DOHH2 (cell line): ENCODE measurements around the gene CES4A.

ENCODE experiments used
- H3F3A ChIP-seq: fragments of 200-600 bp; sonication (generic), shearing (Covaris generic); 2 replicates; pipeline ENCODE4 v1.6.0; 2016; ENCODE audit warnings: antibody characterized with exemption, mild to moderate bottlenecking; ENCODE audit not compliant: control insufficient read depth, insufficient read depth
- H3K27ac ChIP-seq: fragments of 200-600 bp; sonication (generic); 2 replicates; pipeline ENCODE4 v1.5.1; 2014; ENCODE audit warnings: low read depth, mild to moderate bottlenecking, low read length, moderate library complexity
- H3K27me3 ChIP-seq: fragments of 200-600 bp; sonication (generic); 2 replicates; pipeline ENCODE4 v1.6.1; 2014; ENCODE audit warnings: mild to moderate bottlenecking, low read length, mixed read lengths; ENCODE audit not compliant: control insufficient read depth
- H3K36me3 ChIP-seq: fragments of 200-600 bp; sonication (generic); 2 replicates; pipeline ENCODE4 v1.6.1; 2014; ENCODE audit warnings: mild to moderate bottlenecking, low read length, moderate library complexity, mixed read lengths; ENCODE audit not compliant: control insufficient read depth
- H3K4me1 ChIP-seq: fragments of 200-600 bp; sonication (generic); 2 replicates; pipeline ENCODE4 v1.6.1; 2014; ENCODE audit warnings: mild to moderate bottlenecking, low read length, mixed read lengths; ENCODE audit not compliant: control insufficient read depth
- H3K4me2 ChIP-seq: fragments of 200-600 bp; sonication (generic); 2 replicates; pipeline ENCODE4 v1.6.0; 2014; ENCODE audit warnings: mild to moderate bottlenecking, low read length, moderate library complexity
- H3K4me3 ChIP-seq: fragments of 200-600 bp; sonication (generic); 2 replicates; pipeline ENCODE4 v1.5.1; 2014; ENCODE audit warnings: mild to moderate bottlenecking, low read length, mixed read lengths
- H3K79me2 ChIP-seq: fragments of 200-600 bp; sonication (generic); 2 replicates; pipeline ENCODE4 v1.6.1; 2014; ENCODE audit warnings: mild to moderate bottlenecking, low read length, mixed read lengths; ENCODE audit not compliant: control insufficient read depth
- H3K9me2 ChIP-seq: fragments of 200-600 bp; sonication (generic); replicated peaks from 2 replicates; pipeline ENCODE4 v1.6.1; 2014; ENCODE audit warnings: mild to moderate bottlenecking, low read length, mixed read lengths; ENCODE audit not compliant: control insufficient read depth
- H3K9me3 ChIP-seq: fragments of 200-600 bp; sonication (generic); 2 replicates; pipeline ENCODE4 v1.6.1; 2014; ENCODE audit warnings: antibody characterized with exemption, low read length, mixed read lengths; ENCODE audit not compliant: control insufficient read depth, insufficient read depth
- H4K20me1 ChIP-seq: fragments of 200-600 bp; sonication (generic); 2 replicates; pipeline ENCODE4 v1.6.0; 2014; ENCODE audit warnings: low read depth, mild to moderate bottlenecking, antibody characterized with exemption, low read length, moderate library complexity; ENCODE audit not compliant: control insufficient read depth, insufficient read depth
- EZH2phosphoT487 ChIP-seq: fragments of 200-600 bp; sonication (generic); IDR thresholded peaks from 2 replicates; pipeline ENCODE4 v1.6.1; 2017; ENCODE audit warnings: borderline replicate concordance, mild to moderate bottlenecking, antibody characterized with exemption, low read length, moderate library complexity, mixed read lengths
- TF ChIP-seq, protein P1 (sequence below): fragments of 200-600 bp; sonication (generic); IDR thresholded peaks from one replicate; pipeline ENCODE4 v1.5.1; 2014; ENCODE audit warnings: antibody characterized with exemption, mild to moderate bottlenecking, low read depth, low read length; ENCODE audit not compliant: poor library complexity, severe bottlenecking

Gene CES4A

DNA sequence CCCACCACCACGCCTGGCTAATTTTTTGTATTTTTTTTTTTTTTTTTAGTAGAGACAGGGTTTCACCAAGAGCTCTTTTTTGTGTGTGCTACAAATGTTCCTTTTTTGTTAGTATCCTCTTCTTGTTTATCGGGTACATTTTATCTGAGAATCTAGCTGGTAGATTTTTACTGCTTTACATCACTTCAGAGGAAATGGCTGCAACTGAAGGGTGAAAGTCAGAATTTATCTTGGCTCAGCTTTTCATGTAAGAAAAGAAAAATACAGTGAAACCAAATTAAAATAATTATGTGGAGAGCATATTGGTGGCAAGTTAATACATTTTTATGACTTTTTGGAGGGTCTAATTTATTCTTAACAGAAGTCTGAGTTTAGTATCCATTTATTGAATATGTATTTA, 66.5 kb downstream of the CES4A start:
- Histone ChIP-seq H3F3A (0 out of 2 replicates have a peak, but pooled peaks cover under 1% of the 10 kb centered on the region), H3K27me3 (no peaks in the 10 kb centered on the region), H3K4me3 (no peak overlapping the region), H3K27ac (no peak overlapping the region), H3K4me1 (no peaks in the 10 kb centered on the region), H3K9me2 (no peaks in the 10 kb centered on the region), H3K9me3 (no peaks in the 10 kb centered on the region), H3K79me2 (peaks cover 91% of the 10 kb centered on the region), H4K20me1 (peaks cover 6% of the 10 kb centered on the region; the same call in 1 of the 2 replicates), H3K36me3 (peaks cover 36% of the 10 kb centered on the region), H3K4me2 (no peak overlapping the region)
- no peak for TF ChIP-seq EZH2phosphoT487
- TF ChIP-seq, protein P1, sequence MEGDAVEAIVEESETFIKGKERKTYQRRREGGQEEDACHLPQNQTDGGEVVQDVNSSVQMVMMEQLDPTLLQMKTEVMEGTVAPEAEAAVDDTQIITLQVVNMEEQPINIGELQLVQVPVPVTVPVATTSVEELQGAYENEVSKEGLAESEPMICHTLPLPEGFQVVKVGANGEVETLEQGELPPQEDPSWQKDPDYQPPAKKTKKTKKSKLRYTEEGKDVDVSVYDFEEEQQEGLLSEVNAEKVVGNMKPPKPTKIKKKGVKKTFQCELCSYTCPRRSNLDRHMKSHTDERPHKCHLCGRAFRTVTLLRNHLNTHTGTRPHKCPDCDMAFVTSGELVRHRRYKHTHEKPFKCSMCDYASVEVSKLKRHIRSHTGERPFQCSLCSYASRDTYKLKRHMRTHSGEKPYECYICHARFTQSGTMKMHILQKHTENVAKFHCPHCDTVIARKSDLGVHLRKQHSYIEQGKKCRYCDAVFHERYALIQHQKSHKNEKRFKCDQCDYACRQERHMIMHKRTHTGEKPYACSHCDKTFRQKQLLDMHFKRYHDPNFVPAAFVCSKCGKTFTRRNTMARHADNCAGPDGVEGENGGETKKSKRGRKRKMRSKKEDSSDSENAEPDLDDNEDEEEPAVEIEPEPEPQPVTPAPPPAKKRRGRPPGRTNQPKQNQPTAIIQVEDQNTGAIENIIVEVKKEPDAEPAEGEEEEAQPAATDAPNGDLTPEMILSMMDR, result no peak

DNA sequence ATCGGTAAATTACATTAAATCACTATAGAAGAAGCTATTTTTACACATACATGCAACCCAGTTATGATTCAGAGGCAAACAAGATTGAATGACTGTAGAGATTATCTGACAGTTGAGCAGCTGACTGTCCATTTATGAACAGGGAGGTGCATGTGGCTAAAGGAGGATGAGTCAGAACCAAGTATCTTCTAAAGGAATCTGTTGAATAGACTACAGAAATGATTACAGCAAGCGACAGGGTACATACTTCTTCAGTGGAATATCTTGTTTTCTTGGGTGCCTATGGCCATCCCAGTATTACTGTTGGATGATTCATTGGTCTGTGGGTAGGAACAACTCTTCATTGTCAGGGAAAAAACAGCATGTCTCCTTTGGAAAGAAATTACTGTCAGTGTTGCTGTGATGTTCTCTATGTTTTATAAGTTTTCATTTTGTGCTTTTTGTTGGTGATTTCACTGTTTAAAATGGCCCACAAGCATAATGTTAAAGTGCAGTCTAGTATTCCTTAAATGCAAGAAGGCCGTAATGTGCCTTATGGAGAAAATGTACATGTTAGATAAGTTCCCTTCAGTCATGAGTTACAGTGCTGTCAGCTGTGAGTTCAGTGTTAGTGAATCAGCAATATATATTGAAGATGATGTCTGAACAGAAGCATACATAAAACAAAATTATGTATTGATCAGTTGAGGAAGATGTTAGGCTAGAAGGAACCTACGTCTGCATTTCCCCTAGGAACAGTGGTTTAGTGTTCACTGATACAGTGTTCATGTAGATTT, 67.5 kb downstream of the CES4A start:
- peaks cover 39% of the 10 kb centered on the region for H3K36me3 ChIP-seq
- no peak for TF ChIP-seq EZH2phosphoT487
- TF ChIP-seq, protein P1, result no peak
- H3K27me3 ChIP-seq, result no peaks in the 10 kb centered on the region
- no peaks in the 10 kb centered on the region for H3F3A ChIP-seq
- peaks cover 6% of the 10 kb centered on the region; the same call in 1 of the 2 replicates for H4K20me1 ChIP-seq
- H3K4me2 ChIP-seq, result no peak overlapping the region
- no peak overlapping the region for H3K27ac ChIP-seq
- 0 out of 2 replicates have a peak, but pooled peaks cover under 1% of the 10 kb centered on the region for H3K4me1 ChIP-seq
- no peak overlapping the region for H3K4me3 ChIP-seq
- no peaks in the 10 kb centered on the region for H3K9me3 ChIP-seq
- H3K79me2 ChIP-seq, result peaks cover 95% of the 10 kb centered on the region
- no peaks in the 10 kb centered on the region for H3K9me2 ChIP-seq
